Suppressor macrophage treated with lipopolysaccharide for 1 hour (primary cell): ENCODE measurements around the gene SLCO2A1.
"Not testable (repeated sequence)": the region's sequence is repeated elsewhere in the genome, so short reads cannot be mapped to it uniquely, and the experiment has no call there.

ENCODE experiments used
- DNase-seq, 3 donors: peaks; one replicate each; pipeline ENCODE4 v3.0.0-alpha.2; 2020 to 2022

The SLCO2A1 gene

GRCh38 chr3:134029734-134030378, at the start of gene SLCO2A1:
TSS of gene SLCO2A1 (minus strand) at chr3:134029925. CDS start at chr3:134029802, 123 bp downstream.
- no peak for DNase-seq

GRCh38 chr3:134079111-134079547, 49.4 kb upstream of the SLCO2A1 start:
- DNase-seq, result no peak

- DNase-seq, result no peak
Measured at GRCh38 chr3:134078169-134078831, 48.6 kb upstream of the SLCO2A1 start.

- no peak for DNase-seq
Measured at GRCh38 chr3:134077649-134078161, 48.0 kb upstream of the SLCO2A1 start.

- DNase-seq, result no peak
Measured at GRCh38 chr3:134076851-134077250, 47.1 kb upstream of the SLCO2A1 start.

GRCh38 chr3:134075846-134076245, 46.1 kb upstream of the SLCO2A1 start:
- DNase-seq, result no peak

GRCh38 chr3:134075568-134075825, 45.8 kb upstream of the SLCO2A1 start:
- no peak for DNase-seq

- no peak for DNase-seq
Measured at GRCh38 chr3:134074790-134075567, 45.3 kb upstream of the SLCO2A1 start.

- no peak for DNase-seq
Measured at GRCh38 chr3:134074001-134074789, 44.5 kb upstream of the SLCO2A1 start.

GRCh38 chr3:134073583-134073945, 43.8 kb upstream of the SLCO2A1 start:
- DNase-seq, result no peak

- DNase-seq, result no peak
Measured at GRCh38 chr3:134072881-134073582, 43.3 kb upstream of the SLCO2A1 start.

GRCh38 chr3:134070281-134070680, 40.6 kb upstream of the SLCO2A1 start:
- not testable (repeated sequence) for DNase-seq

- no peak for DNase-seq
Measured at GRCh38 chr3:134068429-134068828, 38.7 kb upstream of the SLCO2A1 start.

GRCh38 chr3:134067531-134068161, 37.9 kb upstream of the SLCO2A1 start:
- DNase-seq, result no peak

GRCh38 chr3:134066651-134067530, 37.2 kb upstream of the SLCO2A1 start:
- DNase-seq, result no peak

GRCh38 chr3:134066158-134066541, 36.4 kb upstream of the SLCO2A1 start:
- DNase-seq, result no peak

GRCh38 chr3:134065252-134066157, 35.8 kb upstream of the SLCO2A1 start:
- DNase-seq, result no peak

GRCh38 chr3:134064081-134064480, 34.4 kb upstream of the SLCO2A1 start:
- no peak for DNase-seq

GRCh38 chr3:134061401-134061800, 31.7 kb upstream of the SLCO2A1 start:
- DNase-seq, result no peak
